Heart right ventricle (tissue), 16 donors: ENCODE data around the gene FAM83F. TPM values are rescaled to one million over a fixed set of nuclear protein-coding genes. Genes with fewer than 3 reads are reported as not detected.
A peak's percentile ranks its signal among the peaks of the same experiment; 100 is the strongest.

Experiments used
- ATAC-seq, 8 donors: fragments of 200-7000 bp; cut with Tn5 transposase; one replicate each; pipeline ENCODE4 v1.9.1; 2020; ENCODE audit warnings: mild to moderate bottlenecking in 8 of 8, moderate library complexity in 8 of 8, moderate number of reproducible peaks in 1 of 8
- DNase-seq, 2 donors: peaks; one replicate each; pipeline ENCODE4 v3.0.0-alpha.2; 2020
- H3K27ac ChIP-seq, 10 donors: fragments of 200-600 bp; sonication (generic) in 2 of 10; one replicate each; pipeline versions ENCODE4 v1.5.0 to v1.8.0; 2020 to 2022; ENCODE audit warnings: mild to moderate bottlenecking in 3 of 10
- H3K27me3 ChIP-seq, 7 donors: fragments of 200-600 bp; one replicate each; pipeline ENCODE4 v1.8.0; 2021 to 2022; ENCODE audit warnings: mild to moderate bottlenecking in 2 of 7
- H3K36me3 ChIP-seq, 9 donors: fragments of 200-600 bp; sonication (generic) in 1 of 9; one replicate each; pipeline versions ENCODE4 v1.5.0 to v1.8.0; 2020 to 2022; ENCODE audit warnings: mild to moderate bottlenecking in 2 of 9
- H3K4me1 ChIP-seq, 9 donors: fragments of 200-600 bp; sonication (generic) in 1 of 9; one replicate each; pipeline versions ENCODE4 v1.5.0 to v1.8.0; 2020 to 2022; ENCODE audit warnings: mild to moderate bottlenecking in 4 of 9
- H3K4me3 ChIP-seq, 10 donors: fragments of 200-600 bp; sonication (generic) in 2 of 10; one replicate each; pipeline versions ENCODE4 v1.5.0 to v1.8.0; 2020 to 2022; ENCODE audit warnings: mild to moderate bottlenecking in 7 of 10, moderate library complexity in 2 of 10
- H3K9me3 ChIP-seq, 11 donors: fragments of 200-600 bp in 10 of 11; sonication (generic) in 2 of 11; one replicate each; pipeline versions ENCODE4 v1.5.0 to v1.8.0; 2013 to 2022; ENCODE audit warnings: mild to moderate bottlenecking in 2 of 11, control low read depth in 1 of 11, moderate library complexity in 1 of 11
- WGBS, 2 donors: extraction: QIAGEN DNeasy Blood & Tissue Kit; methylation state at CpG; one replicate each; pipeline ENCODE4 v1.1.7; 2013; ENCODE audit warnings: inconsistent platforms in 1 of 2; 5-methylcytosine and 5-hydroxymethylcytosine counted together
- intact Hi-C, 10 donors: fragments of 100-400 bp; cut with DNase I; formaldehyde crosslinking; loops; one replicate each; pipeline versions ENCODE4 v1.11.1 to v1.14.2; 2022
- polyA plus RNA-seq, 2 donors: library from polyadenylated mRNA; stranded (reverse); fragments of 200-250 nt; gene quantifications; one replicate each; pipeline ENCODE4 v1.2.3, GENCODE V29; 2013
- total RNA-seq, 10 donors: library from RNA; stranded (reverse); fragmentation: NEBNext Ultra II Directional in 3 of 10; extraction: Animal tissue kit (Norgen Biotek cat#: 25700) in 3 of 10; gene quantifications; one replicate each; pipeline versions ENCODE4 v1.2.1 to v1.2.4, GENCODE V29; 2021 to 2023
- TF ChIP-seq, protein P1 (sequence below), 9 donors: fragments of 200-600 bp; sonication (generic) in 2 of 9; IDR thresholded peaks; one replicate each; pipeline versions ENCODE4 v1.5.0 to v1.8.0; 2021 to 2022; ENCODE audit warnings: antibody characterized with exemption in 9 of 9, mild to moderate bottlenecking in 5 of 9, moderate library complexity in 1 of 9
- donor health status: Arrhythmogenic right ventricular cardiomyopathy.
- donor health status: ischemic (EF 13 %, LVEDD 7.1; RV severe dilation, severe dysfunction).
- donor health status: healthy with polysubstance abuse.
- donor health status: DM: no; HTN: yes; CAD: no.
- donor health status: DM: no; HTN: no; CAD: no.
- donor health status: ischemic (EF 25% LVEDD 6.9; RV normal size, moderate dysfunction).
- donor health status: ischemic (EF 25% LVEDD 5.7; RV mildly dilated, moderate dysfunction).
- donor health status: healthy.
- donor health status: DM: yes; HTN: yes; CAD: no.
- donor health status: Ischemic cardiomyopathy.
- donor health status: ischemic (EF 35%, LVEDD 5.7; RV mildly dilated, moderate dysfunction).
- donor health status: nonischemic (EF 11% LVEDD 7.7; RV severe dilation, severe dysfunction).
- donor health status: DM: yes; HTN: yes; CAD: no.
- donor health status: PGD.
- donor health status: ischemic (EF 29% LVEDD 5.4; RV normal size, mild dysfunction).
- donor health status: nonischemic (EF 23%, LVEDD 6.1; RV moderate dilation, normal function).

The FAM83F gene
- total and polyA plus RNA-seq, 12 donors = 1.1 to 9.7 (median 2.3) TPM

DNA sequence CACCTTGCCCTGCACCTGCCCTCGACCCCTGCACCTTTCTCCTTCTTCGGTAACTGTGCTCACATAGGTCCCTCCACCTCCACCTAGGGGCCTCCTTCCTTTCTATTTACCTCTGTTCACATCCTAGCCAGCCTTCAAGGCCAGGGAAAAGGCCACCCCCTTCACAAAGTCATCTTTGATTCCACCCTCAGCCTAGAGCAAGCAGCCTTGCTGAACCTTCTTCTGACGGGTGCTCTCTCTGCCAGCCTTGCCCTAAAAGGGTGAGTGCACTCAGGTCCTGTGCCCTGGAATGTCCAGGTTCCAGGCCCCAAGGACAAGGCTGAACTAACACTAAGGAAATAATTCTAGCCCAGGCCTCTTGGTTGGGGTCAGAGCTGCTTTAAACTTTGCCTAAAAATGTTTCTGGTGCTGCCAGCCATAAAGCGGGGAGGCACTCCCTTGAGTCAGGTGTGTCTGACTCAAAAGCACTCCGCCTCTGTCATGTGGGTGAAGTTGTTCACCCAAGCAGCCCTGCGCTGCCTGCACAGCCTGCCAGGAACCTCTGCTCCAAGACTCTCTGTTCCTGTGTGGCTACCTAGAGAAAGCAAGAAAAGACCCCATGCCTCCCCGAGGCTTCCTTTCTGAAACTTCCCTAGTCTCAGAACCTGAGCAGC, 9.2 kb upstream of the FAM83F start:
- Histone ChIP-seq H3K27ac (no peak overlapping the region), H3K4me1 (peaks cover 0 to 16% (median 3%) of the 10 kb centered on the region in 9 donors), H3K4me3 (no peak overlapping the region), H3K36me3 (no peaks in the 10 kb centered on the region), H3K9me3 (no peaks in the 10 kb centered on the region), H3K27me3 (peaks cover 0 to 8% (median 0%) of the 10 kb centered on the region in 7 donors)
- TF ChIP-seq, protein P1, sequence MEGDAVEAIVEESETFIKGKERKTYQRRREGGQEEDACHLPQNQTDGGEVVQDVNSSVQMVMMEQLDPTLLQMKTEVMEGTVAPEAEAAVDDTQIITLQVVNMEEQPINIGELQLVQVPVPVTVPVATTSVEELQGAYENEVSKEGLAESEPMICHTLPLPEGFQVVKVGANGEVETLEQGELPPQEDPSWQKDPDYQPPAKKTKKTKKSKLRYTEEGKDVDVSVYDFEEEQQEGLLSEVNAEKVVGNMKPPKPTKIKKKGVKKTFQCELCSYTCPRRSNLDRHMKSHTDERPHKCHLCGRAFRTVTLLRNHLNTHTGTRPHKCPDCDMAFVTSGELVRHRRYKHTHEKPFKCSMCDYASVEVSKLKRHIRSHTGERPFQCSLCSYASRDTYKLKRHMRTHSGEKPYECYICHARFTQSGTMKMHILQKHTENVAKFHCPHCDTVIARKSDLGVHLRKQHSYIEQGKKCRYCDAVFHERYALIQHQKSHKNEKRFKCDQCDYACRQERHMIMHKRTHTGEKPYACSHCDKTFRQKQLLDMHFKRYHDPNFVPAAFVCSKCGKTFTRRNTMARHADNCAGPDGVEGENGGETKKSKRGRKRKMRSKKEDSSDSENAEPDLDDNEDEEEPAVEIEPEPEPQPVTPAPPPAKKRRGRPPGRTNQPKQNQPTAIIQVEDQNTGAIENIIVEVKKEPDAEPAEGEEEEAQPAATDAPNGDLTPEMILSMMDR (IDR thresholded peaks at IDR 0.05) = no peak
- intact Hi-C loops = no loop called here
- ATAC-seq = no peak
- WGBS, 2 donors = 82 to 87% methylated on average over 7 of the region's 7 CpGs
- DNase-seq = no peak

DNA sequence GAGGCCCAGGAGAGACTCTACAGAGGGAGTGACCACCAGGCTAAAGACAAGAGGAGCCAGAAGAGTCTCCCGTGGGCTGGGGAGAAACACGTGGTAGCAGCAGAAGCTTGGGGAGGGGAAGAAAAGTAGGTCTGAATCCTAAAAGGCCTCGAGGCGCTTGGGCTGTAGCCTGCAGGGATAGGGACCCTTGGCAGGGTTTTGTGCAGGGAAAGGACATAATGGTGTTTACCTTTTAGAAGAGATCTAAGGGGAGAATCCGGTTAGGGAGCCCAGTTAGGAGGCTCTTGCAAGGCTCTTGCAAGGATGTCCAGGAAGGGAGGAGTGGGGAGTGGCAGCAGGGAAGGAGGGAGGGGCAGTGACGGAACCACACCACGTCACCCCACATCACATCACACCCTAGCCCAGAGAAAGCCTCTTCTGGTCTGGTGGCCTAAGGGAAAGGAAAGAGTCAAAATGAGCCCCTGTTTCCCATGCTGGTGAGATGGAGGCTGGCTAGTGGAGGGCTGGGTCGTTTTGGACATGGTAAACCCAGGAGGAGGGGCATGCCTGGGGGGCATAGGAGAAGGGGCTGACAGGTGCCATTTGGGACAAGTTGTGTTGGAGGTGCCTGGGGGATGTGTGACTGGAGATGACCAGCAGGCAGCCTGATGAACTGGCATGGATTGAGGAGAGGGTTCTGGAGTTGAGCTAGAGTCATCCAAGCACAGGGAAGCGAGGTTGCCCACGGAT, 6.2 kb upstream of the FAM83F start:
- TF ChIP-seq, protein P1 (IDR thresholded peaks at IDR 0.05) = no peak
- H3K4me1 ChIP-seq = peaks cover 0 to 38% (median 6%) of the 10 kb centered on the region in 9 donors
- no peaks in the 10 kb centered on the region for H3K36me3 ChIP-seq
- H3K4me3 ChIP-seq = no peak overlapping the region
- DNase-seq = no peak
- 70 to 77% methylated on average over 10 of the region's 10 CpGs for WGBS, 2 donors
- intact Hi-C loops = no loop called here
- H3K27me3 ChIP-seq = peaks cover 0 to 21% (median 12%) of the 10 kb centered on the region in 7 donors
- ATAC-seq = no peak
- no peak overlapping the region for H3K27ac ChIP-seq
- H3K9me3 ChIP-seq = no peaks in the 10 kb centered on the region

DNA sequence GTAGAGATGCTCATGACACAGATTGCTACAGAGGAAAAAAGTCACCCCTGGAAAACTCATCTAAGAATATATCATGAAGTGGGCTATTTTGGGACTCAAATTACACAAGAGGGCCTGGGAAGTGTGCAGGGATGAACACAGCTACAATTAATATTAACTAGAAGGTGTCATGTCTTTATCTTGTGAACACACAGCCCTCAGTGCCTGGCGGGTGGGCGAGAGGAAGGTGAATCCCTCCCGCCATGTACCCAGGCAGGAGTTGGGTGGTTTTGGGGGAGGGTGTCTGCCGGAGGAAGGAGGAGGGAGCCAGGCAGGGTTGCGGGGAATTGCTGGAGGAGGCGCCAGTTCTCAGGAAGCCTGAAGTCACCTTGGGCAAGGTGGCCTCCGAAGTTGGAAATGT, 5.1 kb upstream of the FAM83F start:
- no peaks in the 10 kb centered on the region for H3K36me3 ChIP-seq
- peaks cover 0 to 32% (median 23%) of the 10 kb centered on the region in 7 donors for H3K27me3 ChIP-seq
- intact Hi-C loops = no loop called here
- H3K4me3 ChIP-seq = no peak overlapping the region
- TF ChIP-seq, protein P1 (IDR thresholded peaks at IDR 0.05) = no peak
- 57 to 67% methylated on average over 7 of the region's 7 CpGs for WGBS, 2 donors
- peaks cover 0 to 38% (median 8%) of the 10 kb centered on the region in 9 donors for H3K4me1 ChIP-seq
- ATAC-seq (peak in 6 of 8 donors; percentile 24 to 63 (median 52)), DNase-seq (no peak)
- H3K27ac ChIP-seq = peak overlapping the region in 7 of 10 donors; percentile 27 to 78 (median 69)
- H3K9me3 ChIP-seq = no peaks in the 10 kb centered on the region

DNA sequence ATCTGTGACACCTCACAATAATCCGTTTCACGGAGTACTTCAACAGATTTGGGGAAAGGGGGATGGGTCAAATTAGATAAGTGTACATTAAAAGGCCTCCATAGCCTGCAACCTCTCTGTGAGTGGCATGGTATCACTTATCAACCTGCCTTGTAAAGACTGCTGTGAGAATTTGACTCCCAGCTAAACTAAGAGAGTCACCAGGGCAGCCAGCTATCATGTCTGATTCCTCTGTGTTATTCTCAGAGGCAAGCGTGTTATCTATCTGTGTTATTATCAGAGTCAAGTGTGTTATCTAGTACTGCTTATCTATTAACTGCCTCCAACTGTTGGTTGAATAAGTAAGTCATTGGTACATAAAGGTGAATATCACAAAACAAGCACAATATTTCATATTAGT, 4.1 kb upstream of the FAM83F start:
- intact Hi-C loops = no loop called here
- 53 to 61% methylated on average over 3 of the region's 3 CpGs for WGBS, 2 donors
- ATAC-seq (peak in 2 of 8 donors; percentile 33 to 34), DNase-seq (no peak)
- H3K4me1 ChIP-seq = peaks cover 0 to 43% (median 9%) of the 10 kb centered on the region in 9 donors
- peaks cover 0 to 41% (median 32%) of the 10 kb centered on the region in 7 donors for H3K27me3 ChIP-seq
- no peaks in the 10 kb centered on the region for H3K9me3 ChIP-seq
- no peak overlapping the region for H3K4me3 ChIP-seq
- no peaks in the 10 kb centered on the region for H3K36me3 ChIP-seq
- peak overlapping the region in 8 of 10 donors; percentile 20 to 78 (median 60) for H3K27ac ChIP-seq
- TF ChIP-seq, protein P1 (IDR thresholded peaks at IDR 0.05) = no peak
